Measurements from ENCODE around the gene IRF2BP1.

IRF2BP1 gene

DNA sequence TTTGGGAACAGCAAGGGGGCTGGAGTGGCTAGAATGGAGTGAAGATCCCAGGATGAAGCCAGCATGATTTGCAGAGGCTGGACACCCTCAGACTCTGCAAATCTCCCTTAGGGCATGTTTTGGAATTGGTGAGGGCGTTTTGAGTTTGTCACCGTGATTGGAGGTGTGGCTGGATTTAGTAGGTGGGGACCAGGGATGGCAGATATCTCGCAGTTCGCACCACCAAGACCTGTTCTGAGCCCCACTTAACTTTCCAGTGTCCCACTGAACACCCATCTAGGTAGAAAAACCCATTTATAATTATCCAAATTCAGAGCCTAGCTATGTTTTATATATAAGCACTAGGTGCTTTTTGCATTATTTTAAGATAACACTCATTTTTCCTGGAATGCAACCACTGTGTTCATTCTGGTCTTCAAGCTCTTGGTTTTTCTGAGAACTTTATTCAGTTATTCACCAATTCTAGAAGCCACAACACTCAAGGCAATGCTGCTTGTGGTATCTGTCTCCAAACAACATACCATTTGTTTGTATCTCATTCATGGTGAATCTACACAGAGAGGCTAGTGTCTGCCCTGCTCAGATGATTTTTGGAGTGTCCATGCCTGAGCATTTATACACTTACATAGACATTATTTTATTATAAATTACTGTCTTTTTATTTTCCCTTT lies 31.6 kb upstream of the IRF2BP1 start:
- Mint-ChIP-seq H3K9me3 (no peaks in the 10 kb centered on the region), H3K4me1 (ENCODE audit: low read depth) (no peaks in the 10 kb centered on the region), H3K27ac (no peak overlapping the region), H3K27me3 (peaks cover 41% of the 10 kb centered on the region), H3K4me3 (no peak overlapping the region), H3K36me3 (ENCODE audit: low read depth) (no peaks in the 10 kb centered on the region)
- intact Hi-C loops (cut with micrococcal nuclease): no loop called here

DNA sequence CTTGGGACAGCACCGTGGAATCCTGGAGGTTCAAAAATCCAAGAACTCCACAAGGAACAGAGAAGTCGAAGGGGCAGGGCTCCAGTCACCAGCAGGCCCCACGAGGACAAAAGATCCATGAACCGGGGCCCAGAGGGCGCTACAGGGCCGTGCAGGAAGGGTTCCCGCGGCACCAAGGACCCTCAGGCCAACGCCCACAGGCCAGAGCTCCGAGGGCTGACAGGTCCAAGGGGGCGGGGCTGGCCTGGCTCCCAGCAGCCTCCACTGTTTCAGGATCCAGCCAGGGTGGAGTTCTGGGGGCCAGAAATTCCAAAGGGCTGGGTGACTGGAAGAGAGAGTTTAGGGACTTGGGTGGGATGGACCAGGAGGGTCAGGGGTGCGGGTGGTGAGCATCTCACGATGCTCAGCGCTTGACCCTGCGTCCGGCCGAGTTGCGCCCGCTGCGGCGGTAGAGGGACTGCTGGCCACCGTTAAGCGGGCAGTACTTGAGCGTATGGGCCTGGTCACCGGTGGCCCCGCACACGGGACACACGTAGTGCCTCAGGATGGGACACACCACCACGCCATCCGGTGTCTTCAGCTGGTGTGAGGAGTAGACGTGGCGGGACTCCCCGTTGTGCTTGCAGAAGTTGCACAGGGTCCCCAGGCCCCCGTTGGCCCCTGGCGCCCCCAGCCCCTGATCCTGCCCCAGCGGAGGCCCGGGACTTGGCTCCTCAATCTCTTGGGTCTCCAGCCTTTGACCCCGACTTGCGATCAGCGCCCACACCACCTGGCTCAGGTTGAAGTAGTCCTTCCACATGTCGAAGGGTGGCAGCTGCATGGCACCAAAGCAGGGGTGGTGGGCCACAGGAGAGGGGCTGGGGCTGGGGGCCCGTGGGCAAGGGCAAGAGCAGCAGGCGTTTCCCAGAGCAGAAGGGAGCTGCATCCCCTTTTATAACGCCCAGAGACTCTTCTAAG lies 28.2 kb upstream of the IRF2BP1 start, which contains the start of gene NANOS2:
Gene NANOS2 (minus strand): TSS at position 905 of the 957 bp plus-strand sequence. CDS start 85 bp downstream, at position 820.
- intact Hi-C loops (cut with micrococcal nuclease): no loop called here
- Mint-ChIP-seq H3K4me3 (no peak within 1 kb of the TSS), H3K27ac (no peak within 1 kb of the TSS), H3K4me1 (ENCODE audit: low read depth) (no peaks in the 10 kb centered on the region), H3K36me3 (ENCODE audit: low read depth) (no peaks in the 10 kb centered on the region), H3K9me3 (no peaks in the 10 kb centered on the region), H3K27me3 (peaks cover 41% of the 10 kb centered on the region)

DNA sequence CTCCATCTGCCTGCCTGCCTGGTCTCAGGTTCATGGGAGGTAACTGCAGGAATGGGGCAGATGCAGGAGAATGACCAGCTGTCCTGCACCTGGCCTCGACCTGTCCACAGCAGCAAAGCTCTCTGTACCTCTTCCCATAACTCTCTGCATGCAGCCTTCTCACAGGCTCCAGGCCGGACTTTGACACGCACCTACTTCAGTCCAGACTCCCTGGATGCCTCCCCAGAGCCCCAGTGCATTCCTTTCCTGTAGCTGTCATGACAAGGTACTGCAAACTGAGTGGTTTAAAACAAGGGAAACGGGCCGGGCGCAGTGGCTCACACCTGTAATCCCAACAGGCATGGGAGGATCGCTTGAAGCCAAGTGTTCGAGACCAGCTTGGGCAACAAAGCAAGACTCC lies 25.4 kb upstream of the IRF2BP1 start:
- peaks cover 40% of the 10 kb centered on the region for H3K27me3 Mint-ChIP-seq
- no peaks in the 10 kb centered on the region for H3K4me1 Mint-ChIP-seq (ENCODE audit: low read depth)
- no peaks in the 10 kb centered on the region for H3K36me3 Mint-ChIP-seq (ENCODE audit: low read depth)
- no peak overlapping the region for H3K4me3 Mint-ChIP-seq
- intact Hi-C loops (cut with micrococcal nuclease): no loop called here
- no peaks in the 10 kb centered on the region for H3K9me3 Mint-ChIP-seq
- H3K27ac Mint-ChIP-seq: no peak overlapping the region

DNA sequence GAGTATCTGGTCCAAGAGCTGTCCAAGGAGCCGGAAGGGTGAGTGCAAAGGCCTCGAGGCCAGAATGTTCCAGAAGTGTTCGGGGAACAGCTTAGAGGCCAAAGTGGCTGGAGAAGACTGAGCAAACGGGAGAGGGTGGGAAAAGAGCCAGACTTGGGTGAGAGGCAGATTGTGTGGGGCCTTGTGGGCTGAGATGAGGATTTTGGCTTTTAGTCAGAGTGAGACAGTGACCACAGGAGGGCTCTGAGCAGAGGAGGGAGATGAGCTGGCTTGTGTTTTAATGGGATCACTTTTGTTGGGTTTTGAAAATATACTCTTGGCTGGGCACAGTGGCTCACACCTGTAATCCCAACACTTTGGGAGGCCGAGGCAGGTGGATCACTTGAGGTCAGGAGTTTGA lies 23.0 kb upstream of the IRF2BP1 start:
- Mint-ChIP-seq H3K27ac (no peak overlapping the region), H3K9me3 (no peaks in the 10 kb centered on the region), H3K27me3 (peaks cover 42% of the 10 kb centered on the region), H3K4me1 (ENCODE audit: low read depth) (no peaks in the 10 kb centered on the region), H3K36me3 (ENCODE audit: low read depth) (no peaks in the 10 kb centered on the region), H3K4me3 (no peak overlapping the region)
- intact Hi-C loops (cut with micrococcal nuclease): loop anchor here (10.0 kb wide), 1 partner anchor 86 kb away; the partner anchor contains the start of gene CCDC61

DNA sequence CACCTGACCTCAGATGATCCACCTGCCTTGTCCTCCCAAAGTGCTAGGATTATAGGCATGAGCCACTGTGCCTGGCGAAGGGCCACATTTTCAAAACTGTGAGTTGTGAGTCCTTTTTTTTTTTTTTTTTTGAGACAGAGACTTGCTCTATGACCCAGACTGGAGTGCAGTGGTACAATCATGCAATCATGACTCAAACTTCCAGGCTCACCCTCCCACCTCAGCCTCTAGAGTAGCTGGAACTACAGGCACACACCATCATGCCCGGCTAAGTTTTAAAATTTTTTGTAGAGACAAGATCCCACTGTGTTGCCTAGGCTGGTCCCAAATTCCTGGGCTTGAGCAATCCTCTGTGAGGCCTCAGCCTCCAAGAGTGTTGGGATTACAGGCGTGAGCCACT lies 20.3 kb upstream of the IRF2BP1 start:
- H3K9me3 Mint-ChIP-seq: no peaks in the 10 kb centered on the region
- H3K36me3 Mint-ChIP-seq (ENCODE audit: low read depth): peaks cover 14% of the 10 kb centered on the region
- peaks cover 7% of the 10 kb centered on the region for H3K4me1 Mint-ChIP-seq (ENCODE audit: low read depth)
- no peak overlapping the region for H3K27ac Mint-ChIP-seq
- intact Hi-C loops (cut with micrococcal nuclease): loop anchor here (10.0 kb wide), 1 partner anchor 89 kb away; the partner anchor contains the start of gene CCDC61
- no peak overlapping the region for H3K4me3 Mint-ChIP-seq
- peaks cover 27% of the 10 kb centered on the region for H3K27me3 Mint-ChIP-seq

DNA sequence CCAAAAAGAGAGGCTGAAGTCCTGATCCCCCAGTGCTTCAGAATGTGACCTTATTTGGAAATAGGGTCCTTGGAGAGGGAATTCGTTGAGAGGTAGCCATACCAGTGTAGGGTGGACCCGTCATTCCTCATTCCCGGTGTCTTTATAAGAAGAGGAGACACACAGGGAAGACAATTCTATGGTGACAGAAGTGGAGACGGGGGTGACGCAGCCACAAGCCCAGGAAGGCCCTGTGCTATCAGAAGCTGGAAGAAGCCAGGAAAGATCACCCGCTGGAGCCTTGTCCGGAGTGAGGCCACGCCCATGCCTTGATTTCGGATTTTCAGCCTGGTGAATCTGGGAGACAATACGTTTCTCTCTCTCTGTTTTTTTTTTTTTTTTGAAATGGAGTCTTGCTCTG lies 19.1 kb upstream of the IRF2BP1 start:
- Mint-ChIP-seq H3K36me3 (ENCODE audit: low read depth) (peaks cover 24% of the 10 kb centered on the region), H3K27me3 (peaks cover 22% of the 10 kb centered on the region), H3K9me3 (no peaks in the 10 kb centered on the region), H3K4me3 (no peak overlapping the region), H3K4me1 (ENCODE audit: low read depth) (peaks cover 18% of the 10 kb centered on the region), H3K27ac (no peak overlapping the region)
- intact Hi-C loops (cut with micrococcal nuclease): loop anchor here (10.0 kb wide), 1 partner anchor 90 kb away; the partner anchor contains the start of gene CCDC61

DNA sequence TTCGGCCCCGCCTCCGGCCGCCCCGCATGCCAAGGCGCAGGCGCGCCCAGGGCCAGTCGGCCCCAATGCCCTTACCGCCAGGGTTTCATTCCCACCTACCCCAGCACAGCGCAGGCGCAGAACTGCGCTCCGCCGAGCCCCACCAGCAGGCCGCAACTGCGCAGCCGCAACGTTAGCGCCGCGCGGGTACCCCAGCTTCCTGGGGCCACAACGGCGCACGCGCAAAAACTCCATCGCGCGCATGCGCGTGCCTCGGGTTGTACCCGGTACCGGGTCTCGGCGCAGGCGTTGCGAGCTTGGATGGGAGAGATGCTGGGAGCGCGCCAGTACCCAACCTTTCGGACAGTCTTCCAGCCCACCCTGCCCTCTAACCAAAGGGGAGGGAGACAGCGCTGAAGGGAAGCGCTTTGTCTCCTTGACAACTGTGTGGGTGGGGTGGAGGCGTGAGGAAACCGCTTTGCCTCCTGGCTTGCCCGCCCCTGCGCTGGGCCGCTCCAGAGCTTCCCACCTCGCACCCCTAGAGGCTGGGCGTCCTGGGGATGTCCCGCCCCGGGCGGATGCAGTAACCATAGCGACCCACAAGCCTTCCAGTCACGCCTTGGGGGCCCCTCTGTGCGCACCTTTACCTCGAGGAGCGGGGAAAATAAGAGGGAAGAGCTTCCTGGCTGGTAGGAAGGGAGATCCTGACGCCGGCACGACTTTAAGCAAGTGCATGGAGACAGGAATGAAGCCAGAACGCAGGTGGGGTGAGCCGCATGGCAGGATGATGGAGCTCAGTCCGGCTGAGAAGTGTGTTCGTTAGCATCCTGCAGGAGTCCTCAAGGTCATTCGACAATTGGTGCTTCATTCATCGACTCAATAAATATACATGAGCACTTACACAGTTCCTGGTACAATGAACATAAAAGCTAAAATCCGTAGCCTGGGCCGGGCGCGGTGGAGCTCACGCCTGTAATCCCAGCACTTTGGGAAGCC lies 17.0 kb upstream of the IRF2BP1 start:
- Mint-ChIP-seq H3K4me1 (ENCODE audit: low read depth) (peaks cover 27% of the 10 kb centered on the region), H3K27ac (peak overlapping the region; percentile 83), H3K9me3 (no peaks in the 10 kb centered on the region), H3K36me3 (ENCODE audit: low read depth) (peaks cover 45% of the 10 kb centered on the region), H3K27me3 (peaks cover 18% of the 10 kb centered on the region), H3K4me3 (peak overlapping the region; percentile 97)
- intact Hi-C loops (cut with micrococcal nuclease): loop anchor here (10.0 kb wide), 1 partner anchor 92 kb away; the partner anchor contains the start of gene CCDC61

DNA sequence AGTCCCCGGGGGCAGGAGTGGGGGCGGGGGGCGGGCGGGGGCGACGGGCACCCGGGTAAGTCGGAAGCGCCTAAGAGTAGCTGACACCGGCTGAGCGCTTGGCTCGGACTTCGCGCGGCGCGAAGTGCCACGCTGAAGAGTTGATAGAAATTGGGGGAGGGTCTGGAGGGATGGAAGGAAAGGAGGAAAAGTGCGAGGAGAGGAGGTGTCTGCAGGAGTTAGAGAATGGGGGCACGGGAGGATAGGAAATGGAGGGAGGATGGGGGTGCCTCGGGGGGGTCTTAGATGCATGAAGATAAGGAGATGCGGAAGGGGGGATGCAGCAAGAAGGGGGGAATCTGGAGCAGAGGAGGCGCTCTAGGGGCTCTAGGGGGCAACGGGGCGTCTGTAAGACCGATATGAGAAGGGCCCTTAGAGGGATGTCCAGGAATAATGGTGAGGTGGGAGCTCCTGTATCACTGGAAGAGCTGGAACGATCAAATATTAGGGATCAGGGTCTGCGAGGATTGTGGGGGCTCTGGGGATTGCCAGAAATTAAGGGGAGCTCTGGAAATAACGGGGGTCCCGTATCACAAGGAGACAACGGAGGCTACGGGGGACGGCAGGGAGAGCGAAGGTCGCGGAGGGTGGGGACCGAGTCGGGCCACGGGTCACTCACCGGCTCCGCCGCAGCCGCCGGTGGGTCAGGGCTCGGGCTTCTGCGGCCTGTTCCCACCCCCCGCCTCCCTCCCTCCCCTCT lies 16.1 kb upstream of the IRF2BP1 start, which contains the start of gene MYPOP:
Gene MYPOP (minus strand): TSS at position 702 of the 739 bp plus-strand sequence. CDS start 840 bp downstream, outside the sequence.
- Mint-ChIP-seq H3K4me1 (ENCODE audit: low read depth) (peaks cover 36% of the 10 kb centered on the region), H3K27me3 (peaks cover 16% of the 10 kb centered on the region), H3K36me3 (ENCODE audit: low read depth) (peaks cover 45% of the 10 kb centered on the region), H3K27ac (peak within 1 kb of the TSS; percentile 83), H3K4me3 (peak within 1 kb of the TSS; percentile 97), H3K9me3 (no peaks in the 10 kb centered on the region)
- intact Hi-C loops (cut with micrococcal nuclease): loop anchor here (10.0 kb wide), 1 partner anchor 93 kb away; the partner anchor contains the start of gene CCDC61

DNA sequence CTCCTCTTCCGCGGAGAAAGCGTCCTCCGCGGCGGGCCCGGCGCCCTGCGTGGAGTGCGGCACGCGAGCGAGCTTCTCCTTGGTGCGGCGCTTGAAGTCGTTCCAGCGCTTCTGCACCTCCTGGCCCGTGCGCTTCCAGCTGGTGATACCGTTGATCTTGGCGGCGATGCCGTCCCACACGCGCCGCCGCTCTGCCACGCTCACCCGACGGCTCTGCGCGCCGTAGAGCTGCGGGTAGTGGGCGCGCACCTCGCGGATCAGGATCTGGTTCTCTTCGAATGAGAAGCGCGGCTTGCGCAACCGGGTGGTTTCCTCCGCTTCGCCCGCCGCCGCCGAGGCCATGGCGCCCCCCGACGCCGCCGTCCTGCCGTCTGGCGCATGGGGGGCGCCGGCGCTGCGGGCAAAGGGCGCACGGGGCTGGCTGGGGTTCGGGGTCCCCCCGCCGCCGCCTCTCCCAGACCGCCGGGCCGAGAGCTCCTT lies 15.5 kb upstream of the IRF2BP1 start:
- H3K9me3 Mint-ChIP-seq: no peaks in the 10 kb centered on the region
- peaks cover 45% of the 10 kb centered on the region for H3K36me3 Mint-ChIP-seq (ENCODE audit: low read depth)
- H3K27ac Mint-ChIP-seq: peak overlapping the region; percentile 83
- intact Hi-C loops (cut with micrococcal nuclease): loop anchor here (10.0 kb wide), 1 partner anchor 93 kb away; the partner anchor contains the start of gene CCDC61
- peaks cover 38% of the 10 kb centered on the region for H3K4me1 Mint-ChIP-seq (ENCODE audit: low read depth)
- H3K4me3 Mint-ChIP-seq: peak overlapping the region; percentile 97
- peaks cover 13% of the 10 kb centered on the region for H3K27me3 Mint-ChIP-seq

DNA sequence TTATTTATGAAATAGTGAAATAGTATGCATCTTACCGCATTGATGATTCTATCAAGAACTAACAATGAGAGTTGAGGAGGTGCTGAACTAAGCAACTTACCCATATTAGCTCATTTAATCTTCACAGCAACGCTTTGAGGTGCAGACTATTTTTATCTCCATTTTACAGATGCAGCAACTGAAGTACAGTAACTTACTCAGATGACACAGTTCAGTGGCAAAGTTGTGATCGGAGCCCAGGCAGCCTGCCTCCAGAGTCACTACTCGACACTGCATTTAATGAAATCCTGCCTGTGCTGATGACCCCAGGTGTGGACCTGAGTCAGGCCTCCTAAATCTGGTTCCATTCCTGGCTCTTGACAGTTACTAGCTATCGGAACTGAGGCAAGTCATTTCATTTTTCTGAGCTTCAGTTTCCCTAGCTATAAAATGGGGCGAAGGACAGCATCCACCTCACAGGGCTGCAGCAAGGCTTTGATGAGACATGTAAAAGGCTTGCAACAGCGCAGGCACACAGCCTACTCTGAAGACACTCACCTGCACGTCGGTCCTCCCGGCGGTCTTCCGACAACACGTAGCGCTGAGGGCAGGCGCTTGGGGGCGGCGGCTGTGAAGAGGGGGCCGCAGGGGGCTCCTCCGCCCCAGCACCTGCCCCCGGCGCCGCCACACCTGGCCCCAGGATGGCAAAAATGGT lies 14.9 kb upstream of the IRF2BP1 start:
- peak overlapping the region; percentile 83 for H3K27ac Mint-ChIP-seq
- H3K36me3 Mint-ChIP-seq (ENCODE audit: low read depth): peaks cover 49% of the 10 kb centered on the region
- H3K4me1 Mint-ChIP-seq (ENCODE audit: low read depth): peaks cover 38% of the 10 kb centered on the region
- intact Hi-C loops (cut with micrococcal nuclease): loop anchor here (10.0 kb wide), 1 partner anchor 94 kb away; the partner anchor contains the start of gene CCDC61
- H3K27me3 Mint-ChIP-seq: peaks cover 12% of the 10 kb centered on the region
- H3K9me3 Mint-ChIP-seq: no peaks in the 10 kb centered on the region
- H3K4me3 Mint-ChIP-seq: peak overlapping the region; percentile 97

DNA sequence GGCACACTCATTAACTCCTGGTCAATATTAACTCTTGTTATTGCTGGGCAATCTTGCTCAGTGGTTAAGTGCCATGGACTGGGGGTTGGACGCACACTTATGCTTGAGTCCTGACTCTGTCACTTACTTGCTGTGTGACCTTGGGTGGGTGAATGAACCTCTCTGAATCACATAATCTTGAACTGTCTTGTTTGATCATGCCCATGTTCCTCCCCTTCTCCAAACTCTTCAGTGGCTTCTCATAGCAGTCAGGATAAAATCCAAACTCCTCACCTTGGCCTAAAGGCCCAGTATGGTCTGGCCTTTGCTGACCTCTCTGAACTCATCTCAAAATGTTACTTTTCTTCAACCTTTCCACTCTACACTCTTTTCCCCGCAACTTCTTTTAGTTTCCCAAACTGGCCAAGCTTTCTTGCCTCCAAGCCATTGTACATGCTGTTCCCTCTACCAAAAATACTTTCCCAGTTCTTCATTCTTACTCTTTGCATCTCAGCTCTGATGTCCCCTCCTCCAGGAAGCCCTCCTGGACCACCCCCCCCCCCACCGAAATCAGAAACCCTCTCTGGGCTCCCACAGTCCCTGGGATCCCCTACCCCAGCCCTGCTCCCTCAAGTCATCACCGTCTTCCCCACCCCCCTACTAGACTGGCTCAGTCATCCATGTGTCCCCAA lies 14.1 kb upstream of the IRF2BP1 start:
- intact Hi-C loops (cut with micrococcal nuclease): loop anchor here (10.0 kb wide), 1 partner anchor 95 kb away; the partner anchor contains the start of gene CCDC61
- Mint-ChIP-seq H3K4me3 (no peak overlapping the region), H3K4me1 (ENCODE audit: low read depth) (peaks cover 40% of the 10 kb centered on the region), H3K9me3 (no peaks in the 10 kb centered on the region), H3K27ac (no peak overlapping the region), H3K36me3 (ENCODE audit: low read depth) (peaks cover 58% of the 10 kb centered on the region), H3K27me3 (peaks cover 5% of the 10 kb centered on the region)

Data from dendritic cell treated with granulocyte-macrophage colony-stimulating factor and Interleukin-4, amounts not matched to agents 40 ng/mL and 50 ng/mL, for 4 days (primary cell).